Activated gamma-delta T cell treated with anti-CD3 and anti-CD28 coated beads, Interleukin-2, amount 50 U/mL, for 16 hours (primary cell): ENCODE measurements around the gene ACKR4.
"Not testable (repeated sequence)": the region's sequence is repeated elsewhere in the genome, so short reads cannot be mapped to it uniquely, and the experiment has no call there.

Source experiments
- DNase-seq: peaks from one replicate; pipeline ENCODE4 v3.0.0-alpha.2; 2020; ENCODE audit warnings: low read depth

Gene ACKR4

DNA sequence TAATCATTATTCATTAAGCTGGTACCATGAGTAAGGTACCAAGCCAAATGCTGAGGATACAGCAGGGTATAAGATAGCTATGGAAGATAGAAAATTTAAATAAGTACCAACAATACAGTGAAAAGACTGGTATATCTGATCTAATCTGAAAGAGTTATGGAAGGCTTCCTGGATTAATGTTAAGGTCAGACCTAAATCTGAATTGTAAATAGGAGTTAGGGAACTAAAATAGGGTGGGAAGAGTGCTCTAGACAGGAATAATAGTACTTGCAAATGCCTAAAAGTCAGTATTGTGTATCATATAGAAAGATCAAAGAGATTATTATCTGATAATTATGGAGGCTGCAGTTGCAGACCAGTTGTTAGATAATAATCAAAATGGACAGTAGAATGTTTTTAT is 2.6 kb upstream of the ACKR4 start:
- no peak for DNase-seq

DNA sequence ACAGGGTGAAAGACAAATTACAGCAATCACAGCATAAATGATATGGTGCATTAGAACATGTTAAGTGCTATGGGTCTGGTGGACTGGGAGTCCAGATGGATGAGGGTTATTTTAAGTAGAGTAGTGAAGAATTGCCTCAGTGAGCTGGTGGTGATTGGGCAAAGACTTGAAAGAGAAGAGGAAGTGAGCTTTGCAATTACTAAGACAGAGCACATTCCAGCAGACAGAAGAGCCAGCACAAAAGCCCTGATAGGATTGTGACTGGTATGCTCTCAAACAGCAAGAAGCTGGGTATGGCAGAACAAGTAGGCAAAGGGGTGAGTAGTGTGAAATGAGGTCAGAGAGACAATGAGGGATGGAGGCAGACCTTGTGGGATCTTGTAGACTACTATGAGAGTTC is 2.1 kb upstream of the ACKR4 start:
- no peak for DNase-seq

DNA sequence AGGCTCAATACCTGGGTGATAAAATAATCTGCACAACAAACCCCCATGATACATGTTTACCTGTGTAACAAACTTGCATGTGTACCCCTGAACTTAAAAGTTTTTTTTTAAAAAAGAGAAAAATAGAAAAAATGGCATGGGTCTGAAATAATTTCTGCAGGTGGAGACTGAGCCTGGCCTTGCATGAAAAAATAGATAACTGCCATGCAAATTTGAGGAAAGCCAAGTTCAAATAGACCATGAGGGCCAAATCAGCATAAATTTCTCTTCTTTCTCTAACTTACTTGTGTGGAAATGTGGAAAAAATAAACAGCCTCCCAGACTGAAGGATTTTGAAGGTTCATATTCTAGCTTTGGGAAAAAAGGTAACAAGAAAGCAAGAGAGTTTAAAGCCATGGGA is 744 bp upstream of the ACKR4 start:
- DNase-seq: no peak

DNA sequence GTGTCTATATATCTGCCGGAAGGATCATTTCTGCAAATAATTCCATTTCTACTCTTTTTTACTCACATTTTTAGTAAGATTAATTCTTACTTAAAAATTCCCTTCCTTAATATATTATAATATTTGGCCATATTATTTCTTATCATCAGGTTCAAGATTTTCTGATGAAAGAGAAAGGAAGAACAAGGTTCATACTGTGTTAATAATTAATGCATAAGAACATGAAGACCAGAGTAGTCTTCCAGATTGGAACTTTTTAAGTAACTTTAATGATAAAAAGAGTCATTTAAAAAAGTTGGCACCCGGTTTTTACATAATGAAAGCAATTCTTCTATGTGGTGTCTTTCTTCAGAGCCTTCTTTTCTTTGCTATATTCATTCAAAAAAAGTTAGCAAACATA is 590 bp downstream of the ACKR4 start:
- DNase-seq: no peak

DNA sequence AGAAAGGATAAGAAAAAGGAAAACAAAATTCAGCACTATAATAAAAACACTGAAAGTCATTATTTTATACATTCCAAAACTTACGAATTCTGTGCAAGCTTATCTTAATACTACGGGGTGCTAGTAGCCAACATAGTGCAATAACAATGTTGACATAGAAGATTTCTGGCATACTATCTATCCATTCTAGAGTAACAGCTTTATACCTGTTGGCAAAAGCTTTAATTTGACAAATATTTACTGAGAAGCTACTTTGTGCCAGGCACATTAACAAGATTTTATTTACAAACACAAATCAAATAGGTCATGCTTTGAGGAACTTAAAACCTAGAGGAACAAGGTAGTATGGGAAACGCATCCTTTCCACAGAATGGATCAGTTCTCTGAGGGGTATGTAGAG is 1.1 kb downstream of the ACKR4 start:
- no peak for DNase-seq

DNA sequence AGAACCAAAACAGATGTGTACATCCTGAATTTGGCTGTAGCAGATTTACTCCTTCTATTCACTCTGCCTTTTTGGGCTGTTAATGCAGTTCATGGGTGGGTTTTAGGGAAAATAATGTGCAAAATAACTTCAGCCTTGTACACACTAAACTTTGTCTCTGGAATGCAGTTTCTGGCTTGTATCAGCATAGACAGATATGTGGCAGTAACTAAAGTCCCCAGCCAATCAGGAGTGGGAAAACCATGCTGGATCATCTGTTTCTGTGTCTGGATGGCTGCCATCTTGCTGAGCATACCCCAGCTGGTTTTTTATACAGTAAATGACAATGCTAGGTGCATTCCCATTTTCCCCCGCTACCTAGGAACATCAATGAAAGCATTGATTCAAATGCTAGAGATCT is 3.5 kb downstream of the ACKR4 start:
- DNase-seq: not testable (repeated sequence)

DNA sequence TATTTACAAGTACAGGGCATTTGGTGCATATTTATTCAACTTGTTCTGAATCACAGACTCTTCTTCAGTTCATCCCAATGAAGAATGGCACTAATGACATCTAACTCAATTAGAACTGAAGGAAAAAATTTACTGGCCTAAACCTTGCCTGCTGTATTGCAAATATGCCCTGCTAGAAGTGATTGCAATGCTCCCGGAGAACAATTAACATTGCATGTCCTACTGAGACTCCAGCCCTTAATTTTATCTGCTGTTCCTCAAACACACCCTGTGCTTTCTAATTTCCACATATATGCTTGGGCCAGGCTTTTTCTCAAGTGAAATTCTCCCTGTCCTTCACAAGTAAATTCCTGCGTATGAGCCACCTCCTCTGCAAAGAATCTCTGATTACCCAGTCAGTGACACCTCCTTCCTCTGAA is 8.3 kb downstream of the ACKR4 start:
- DNase-seq: no peak

DNA sequence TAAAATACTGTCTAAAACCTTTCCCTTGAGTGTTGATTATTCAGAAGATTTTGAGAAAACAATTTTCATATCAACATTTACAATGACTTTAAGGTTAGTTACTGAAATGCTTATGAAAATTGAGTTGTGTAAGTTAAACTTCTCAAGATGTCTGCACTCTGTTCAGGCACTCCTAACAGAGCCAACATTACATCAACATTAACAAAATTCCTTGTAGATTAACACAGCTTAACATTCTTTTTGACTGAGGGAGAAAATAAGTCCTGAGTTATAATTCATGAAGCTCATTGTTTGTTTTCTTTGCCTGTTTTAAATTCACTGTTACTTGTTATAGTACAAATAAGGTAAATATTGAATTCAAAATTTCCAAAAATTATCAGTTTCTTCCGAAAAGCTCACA is 9.0 kb downstream of the ACKR4 start:
- DNase-seq: no peak

DNA sequence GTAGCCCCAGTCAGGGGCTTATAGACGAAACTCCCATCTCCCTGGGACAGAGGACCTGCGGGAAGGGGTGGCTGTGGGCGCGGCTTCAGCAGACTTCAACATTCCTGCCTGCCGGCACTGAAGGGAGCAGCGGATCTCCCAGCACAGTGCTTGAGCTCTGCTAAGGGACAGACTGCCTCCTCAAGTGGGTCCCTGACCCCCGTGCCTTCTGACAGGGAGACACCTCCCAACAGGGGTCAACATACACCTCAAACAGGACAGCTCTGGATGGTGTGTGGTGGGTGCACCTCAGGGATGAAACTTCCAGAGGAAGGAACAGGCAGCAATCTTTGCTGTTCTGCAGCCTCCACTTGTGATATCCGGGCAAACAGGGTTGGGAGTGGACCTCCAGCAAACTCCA is 9.6 kb downstream of the ACKR4 start:
- DNase-seq: not testable (repeated sequence)

DNA sequence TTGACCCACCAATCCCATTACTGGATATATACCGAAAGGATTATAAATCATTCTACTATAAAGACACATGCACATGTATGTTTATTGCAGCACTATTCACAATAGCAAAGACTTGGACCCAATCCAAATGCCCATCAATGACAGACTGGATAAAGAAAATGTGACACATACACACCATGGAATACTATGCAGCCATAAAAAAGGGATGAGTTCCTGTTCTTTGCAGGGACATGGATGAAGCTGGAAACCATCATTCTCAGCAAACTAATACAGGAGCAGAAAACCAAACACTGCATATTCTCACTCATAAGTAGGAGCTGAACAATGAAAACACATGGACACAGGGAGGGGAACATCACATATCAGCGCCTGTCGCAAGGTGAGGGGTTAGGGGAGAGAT is 18.2 kb downstream of the ACKR4 start:
- DNase-seq: not testable (repeated sequence)

DNA sequence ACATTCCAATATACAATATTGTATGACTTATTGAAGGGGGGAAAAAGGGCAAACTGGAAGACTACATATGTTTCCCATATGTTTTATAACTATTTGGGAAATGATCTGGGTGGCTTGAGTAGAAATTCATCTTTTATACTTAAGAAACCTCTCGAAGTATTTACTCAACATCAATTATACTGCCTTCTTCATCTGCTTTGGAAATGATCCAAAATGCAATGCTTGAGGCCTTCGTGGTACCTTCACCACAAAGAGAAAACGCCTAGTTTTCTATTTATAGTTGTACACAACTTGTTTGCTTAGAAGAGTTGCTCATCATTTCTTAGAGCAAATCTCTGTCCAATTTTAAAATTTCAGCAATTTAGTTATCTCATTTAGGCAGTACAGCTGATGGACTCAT is 18.8 kb downstream of the ACKR4 start:
- no peak for DNase-seq

DNA sequence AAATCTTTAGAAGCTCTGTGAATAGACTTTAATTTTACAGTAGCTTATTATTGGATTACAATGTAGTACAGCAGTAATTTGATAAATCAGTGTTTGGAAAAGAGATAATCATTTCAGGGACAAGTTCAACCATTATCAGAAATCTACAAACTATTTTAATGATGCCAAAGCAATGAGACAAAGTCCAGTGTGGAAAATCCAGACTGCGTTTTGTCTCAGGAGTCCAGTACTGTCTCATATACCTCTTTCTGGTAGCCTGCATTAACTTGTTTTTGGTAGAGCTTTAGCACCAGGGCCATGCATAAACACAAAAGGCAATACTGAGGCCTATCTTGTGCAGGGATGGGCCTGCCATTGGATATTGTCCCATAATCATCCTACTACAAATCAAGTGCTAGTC is 19.7 kb downstream of the ACKR4 start:
- no peak for DNase-seq

DNA sequence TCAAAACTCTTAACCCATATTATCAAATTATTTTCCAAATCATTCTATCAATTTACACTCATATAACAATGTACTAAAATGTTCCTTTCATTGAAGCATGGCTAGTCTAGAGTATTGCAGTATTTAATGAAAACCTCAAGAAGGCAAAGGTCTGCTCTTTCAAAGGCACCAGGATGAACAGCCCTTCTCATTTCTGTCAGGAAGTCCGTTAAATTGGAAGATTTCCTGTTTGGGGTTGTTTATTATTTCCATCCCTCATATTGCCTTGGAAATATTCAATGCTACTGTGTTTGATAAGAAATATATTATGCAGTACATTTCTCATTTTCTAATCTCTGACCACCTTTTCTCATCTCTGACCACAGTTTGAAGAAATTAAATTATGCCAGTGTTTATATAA is 25.1 kb downstream of the ACKR4 start:
- no peak for DNase-seq

DNA sequence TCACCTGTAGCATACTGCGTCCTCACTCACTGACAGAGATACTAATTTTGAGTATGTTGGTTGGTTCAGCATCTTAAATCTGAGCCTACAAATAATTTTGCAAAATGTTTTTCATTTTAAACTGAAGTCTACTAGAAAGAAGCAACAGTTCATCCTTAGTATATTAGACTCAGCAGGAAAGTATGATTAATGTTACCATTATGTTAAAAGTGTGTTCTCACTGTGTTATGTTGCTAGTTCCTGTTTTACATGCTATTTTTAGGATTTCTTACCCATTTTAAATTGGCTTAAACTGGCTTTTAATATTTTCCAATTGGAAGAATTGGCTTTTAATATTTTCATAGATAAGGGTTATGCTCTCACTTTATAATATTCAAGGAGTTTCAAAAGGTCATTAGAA is 25.7 kb downstream of the ACKR4 start:
- DNase-seq: no peak

DNA sequence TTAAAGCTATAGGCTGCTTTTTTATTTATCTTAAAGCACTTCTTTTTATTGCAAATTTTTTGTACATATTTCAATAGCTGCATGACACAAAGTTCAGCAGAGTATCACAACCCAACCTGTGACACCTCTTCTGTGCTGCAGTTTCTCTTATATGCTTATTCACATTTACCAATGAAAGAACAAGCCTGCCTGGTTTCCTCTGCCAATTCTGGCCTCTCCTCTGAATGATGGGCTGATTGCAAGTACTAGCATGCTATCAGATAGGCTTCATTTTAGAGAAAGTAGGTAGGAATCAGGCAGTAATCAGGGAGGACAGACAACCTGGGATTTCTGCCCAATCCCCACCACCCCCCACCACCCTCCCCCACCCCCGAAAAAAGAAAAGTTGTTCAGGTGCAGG is 26.6 kb downstream of the ACKR4 start:
- no peak for DNase-seq

DNA sequence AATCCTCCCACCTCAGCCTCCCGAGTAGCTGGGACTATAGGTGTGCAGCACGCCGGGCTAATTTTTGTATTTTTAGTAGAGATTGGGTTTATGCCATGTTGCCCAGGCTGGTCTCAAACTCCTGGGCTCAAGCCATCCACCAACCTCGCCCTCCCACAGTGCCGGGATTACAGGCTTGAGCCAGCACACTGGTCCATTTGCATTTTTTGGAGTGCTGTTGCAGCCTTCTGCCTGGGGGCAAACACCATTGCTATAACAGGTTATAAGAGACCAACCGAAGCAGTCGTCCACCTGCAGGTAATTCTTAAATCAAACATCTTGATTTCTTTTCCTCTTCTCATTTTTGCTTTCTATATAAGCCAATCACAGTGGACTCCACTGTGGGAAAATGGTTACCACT is 27.7 kb downstream of the ACKR4 start:
- no peak for DNase-seq

DNA sequence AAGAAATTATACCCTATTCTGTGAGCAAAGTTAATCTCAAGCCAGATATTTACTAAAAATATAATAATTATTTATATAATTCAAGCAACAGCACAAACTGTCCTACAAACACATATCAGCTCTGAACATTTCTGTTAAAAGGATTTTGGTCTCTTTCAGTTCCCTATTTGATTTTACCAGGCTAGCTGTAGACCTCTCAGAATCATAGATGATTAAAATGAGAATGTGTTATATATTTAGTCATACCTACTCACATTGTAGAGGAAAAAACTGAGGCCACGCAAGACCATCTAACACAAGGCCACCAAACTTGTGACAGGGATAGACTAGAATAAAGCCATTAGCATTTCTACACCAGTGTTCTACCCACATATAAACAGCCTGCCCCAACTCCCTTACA is 28.5 kb downstream of the ACKR4 start:
- DNase-seq: no peak

DNA sequence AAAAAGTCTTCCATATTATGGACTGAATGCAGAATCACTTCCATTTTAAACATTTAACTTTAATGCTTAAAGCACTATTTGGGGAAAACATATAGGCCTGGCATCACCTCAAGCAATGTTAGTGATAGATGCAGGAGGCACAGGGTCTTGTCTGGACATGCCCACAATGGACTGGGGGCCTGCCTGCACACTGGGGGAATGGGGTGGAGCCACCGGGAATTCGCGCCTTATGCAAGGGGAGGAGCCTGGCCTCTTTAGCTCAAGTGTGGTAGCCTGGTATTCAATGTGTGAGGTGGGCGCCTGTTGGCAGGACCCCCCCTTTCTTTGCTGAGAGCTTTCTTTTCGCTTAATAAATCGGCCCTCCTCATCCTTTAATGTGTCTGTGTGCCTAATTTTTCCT is 29.9 kb downstream of the ACKR4 start:
- DNase-seq: no peak

DNA sequence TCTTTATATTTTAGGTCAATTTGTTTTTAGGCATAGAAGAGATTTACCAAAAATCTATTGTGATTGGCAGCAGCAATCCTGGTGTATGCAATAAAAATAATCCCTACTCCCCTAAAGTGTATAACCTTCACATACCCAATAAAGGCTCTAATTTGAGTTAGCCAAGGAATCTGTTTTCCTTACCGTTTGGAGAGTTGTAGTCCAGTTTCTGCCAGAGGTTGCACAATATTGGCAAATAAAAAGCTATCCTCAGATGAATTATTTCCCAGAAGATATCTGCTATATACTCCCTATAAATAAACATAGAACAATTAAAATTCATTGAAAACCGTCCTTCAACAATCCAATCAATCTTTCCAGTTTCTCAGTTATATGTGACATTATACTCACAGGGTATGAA is 31.1 kb downstream of the ACKR4 start:
- DNase-seq: no peak

DNA sequence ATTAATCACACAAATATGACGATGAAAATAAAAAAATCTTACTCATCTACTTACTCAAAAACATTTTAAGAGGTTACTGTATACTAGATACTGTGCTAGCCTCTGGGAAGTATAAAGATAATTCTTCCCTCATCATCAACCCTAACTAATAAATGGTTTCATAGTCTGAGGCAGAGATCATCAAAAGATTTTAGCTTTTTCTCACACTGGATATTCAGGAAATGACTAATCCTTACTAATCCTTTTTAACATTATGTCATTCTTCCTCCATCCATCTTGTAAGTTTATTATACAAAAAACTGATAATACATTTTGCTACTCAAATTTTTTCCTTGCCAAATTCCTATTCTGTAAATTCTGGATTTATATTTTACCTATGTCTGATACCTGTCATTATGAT is 32.9 kb downstream of the ACKR4 start:
- DNase-seq: no peak

DNA sequence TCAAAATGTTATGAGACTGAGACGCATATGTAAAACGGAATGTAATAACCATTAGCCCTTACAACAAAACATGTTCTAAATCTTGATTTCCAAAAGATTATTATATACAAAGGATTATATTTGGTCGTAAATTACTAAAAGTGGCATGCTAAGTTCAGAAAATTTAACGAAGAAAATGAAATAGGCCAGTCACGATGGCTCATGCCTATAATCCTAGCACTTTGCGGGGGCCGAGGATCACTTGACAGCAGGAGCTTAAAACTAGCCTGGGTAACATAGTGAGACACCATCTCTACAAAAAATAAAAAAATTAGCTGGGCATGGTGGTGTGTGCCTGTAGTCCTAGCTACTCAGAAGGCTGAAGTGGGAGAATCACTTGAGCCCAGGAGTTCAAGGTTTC is 33.5 kb downstream of the ACKR4 start:
- DNase-seq: no peak

DNA sequence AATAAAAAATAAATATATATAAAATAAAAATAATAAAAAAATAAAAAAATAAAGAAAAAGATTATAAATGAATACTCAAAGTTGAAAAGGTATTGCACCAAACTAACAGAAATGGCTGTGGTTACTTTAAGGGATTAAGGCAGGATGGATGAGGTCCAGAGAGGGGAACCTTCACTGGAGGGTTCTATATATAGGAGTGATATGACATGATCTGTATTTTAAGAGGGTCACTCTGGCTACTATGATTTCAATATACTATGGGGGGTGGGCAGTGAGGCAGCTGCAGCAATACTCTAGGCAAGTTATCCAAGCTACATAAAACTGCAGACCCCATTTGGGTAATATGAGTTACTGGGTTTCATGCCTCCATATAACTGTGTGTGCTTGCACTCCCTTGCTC is 38.0 kb downstream of the ACKR4 start:
- DNase-seq: no peak

DNA sequence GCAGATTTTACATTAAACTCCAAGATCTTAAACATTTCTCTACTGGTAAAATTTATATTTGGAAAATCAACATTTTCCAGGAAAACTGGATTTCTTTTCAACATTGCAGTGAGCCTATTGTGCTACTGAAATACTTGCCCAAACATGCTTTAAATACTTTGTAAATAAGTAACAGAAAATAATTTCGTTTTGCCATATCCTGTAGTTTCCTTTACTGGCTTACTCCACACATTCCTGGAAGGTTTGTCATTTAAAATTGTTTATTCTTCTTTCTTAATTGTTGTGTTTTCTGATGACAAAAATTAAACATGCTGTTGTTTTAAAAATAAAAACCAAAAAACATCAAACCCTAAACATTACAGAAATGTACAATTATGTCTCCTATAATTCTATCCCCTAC is 40.5 kb downstream of the ACKR4 start:
- no peak for DNase-seq

DNA sequence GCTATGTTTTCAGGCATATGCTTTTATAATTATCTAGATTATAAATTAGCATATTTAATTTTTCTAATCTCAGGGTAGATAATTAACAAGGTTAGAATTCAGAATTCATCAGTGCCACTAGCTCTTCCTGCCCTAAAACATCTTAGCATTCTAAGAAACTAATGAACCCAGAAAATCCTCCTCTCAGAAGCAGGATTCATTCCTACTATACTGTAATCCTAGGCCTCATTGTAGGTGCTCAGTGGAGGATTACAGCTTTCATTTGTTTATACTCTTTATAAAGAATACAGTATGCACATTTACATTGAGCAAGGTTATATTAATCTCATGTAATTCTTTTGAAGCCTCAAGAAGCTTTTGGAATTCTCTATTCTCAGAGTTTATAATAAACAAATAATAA is 41.6 kb downstream of the ACKR4 start:
- DNase-seq: no peak

DNA sequence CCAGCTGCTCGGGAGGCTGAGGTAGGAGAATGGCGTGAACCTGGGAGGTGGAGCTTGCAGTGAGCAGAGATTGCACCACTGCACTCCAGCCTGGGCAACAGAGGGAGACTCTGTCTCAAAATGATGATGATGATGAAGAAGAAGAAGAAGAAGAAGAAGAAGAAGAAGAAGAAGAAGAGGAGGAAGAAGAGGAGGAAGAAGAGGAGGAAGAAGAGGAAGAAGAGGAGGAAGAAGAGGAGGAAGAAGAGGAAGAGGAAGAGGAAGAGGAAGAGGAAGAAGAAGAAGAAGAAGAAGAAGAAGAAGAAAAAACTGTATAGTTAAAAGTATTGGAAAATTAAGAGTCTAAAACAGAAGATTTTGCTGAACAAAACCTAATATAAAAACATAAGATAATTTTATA is 44.4 kb downstream of the ACKR4 start:
- DNase-seq: not testable (repeated sequence)
